Urinary bladder (tissue), 4 donors: ENCODE data around the gene OVCH1. TPM values are rescaled to one million over a fixed set of nuclear protein-coding genes. Genes with fewer than 3 reads are reported as not detected.
A peak's percentile ranks its signal among the peaks of the same experiment; 100 is the strongest.

Experiments
- DNase-seq: peaks from one replicate; pipeline ENCODE4 v3.0.0-alpha.2; 2015; ENCODE audit errors: extremely low spot score
- H3K27ac ChIP-seq: one replicate; pipeline ENCODE4 v1.5.1; 2013; ENCODE audit warnings: low read depth, mild to moderate bottlenecking, moderate library complexity
- H3K36me3 ChIP-seq: one replicate; pipeline ENCODE4 v1.6.1; 2013; ENCODE audit warnings: mild to moderate bottlenecking, moderate library complexity; ENCODE audit not compliant: insufficient read depth
- H3K4me1 ChIP-seq: one replicate; pipeline ENCODE4 v1.6.1; 2013; ENCODE audit warnings: mild to moderate bottlenecking, moderate library complexity; ENCODE audit not compliant: insufficient read depth
- H3K4me3 ChIP-seq: one replicate; pipeline ENCODE4 v1.5.1; 2013; ENCODE audit warnings: low read depth, low read length
- WGBS: extraction: QIAGEN DNeasy Blood & Tissue Kit; methylation state at CpG from one replicate; pipeline ENCODE4 v1.1.7; 2013; 5-methylcytosine and 5-hydroxymethylcytosine counted together
- polyA plus RNA-seq: library from polyadenylated mRNA; stranded (reverse); fragments of 200-250 nt; gene quantifications from one replicate; pipeline ENCODE4 v1.2.3, GENCODE V29; 2013
- total RNA-seq: library from RNA; depleted of rRNA; stranded (reverse); fragments of >200 nt; gene quantifications from one replicate; pipeline ENCODE4 v1.2.3, GENCODE V29; 2014
- donor health status: healthy with polysubstance abuse.
- donor health status: healthy.

OVCH1 gene
- total and polyA plus RNA-seq, 2 donors: 0.05 to 0.37 TPM

- H3K36me3 ChIP-seq: no peaks in the 10 kb centered on the region
- WGBS: under 1% methylated on average over 55 of the region's 55 CpGs
- peak within 1 kb of the TSS; percentile 83 for H3K4me3 ChIP-seq
- H3K27ac ChIP-seq: peak within 1 kb of the TSS; percentile 78
- peak; percentile 98 for DNase-seq
- no peaks in the 10 kb centered on the region for H3K4me1 ChIP-seq
Measured at GRCh38 chr12:29380536-29381523, 116.7 kb downstream of the OVCH1 start, which contains the start of gene ERGIC2. ERGIC2 (minus strand) TSS chr12:29381172; CDS start chr12:29371633, 9,539 bp downstream.

Other genes with a start within 250 kb of the OVCH1 start
- gene ERGIC2, start 116.5 kb downstream of the OVCH1 start, total RNA-seq: 93.9 TPM
- gene ERGIC2, start 116.5 kb downstream of the OVCH1 start, polyA plus RNA-seq: 54.5 TPM